ENCODE data around the gene SLC48A1.

Gene SLC48A1

GRCh38 chr12:47828008-47828975, 55.3 kb downstream of the SLC48A1 start:
- no peak for DNase-seq (ENCODE audit: low spot score)

GRCh38 chr12:47828976-47829482, 56.0 kb downstream of the SLC48A1 start:
- no peak for DNase-seq (ENCODE audit: low spot score)

- DNase-seq (ENCODE audit: low spot score): no peak
These were observed 56.5 kb downstream of the SLC48A1 start for GRCh38 chr12:47829584-47829983.

Measured in RKO (cell line).